ENCODE data around the gene SHC1. TPM values are rescaled to one million over a fixed set of nuclear protein-coding genes. Genes with fewer than 3 reads are reported as not detected.

Gene SHC1
- total RNA-seq, 1 donor from 2014 or later = 69.0 TPM

- Mint-ChIP-seq H3K36me3 (no peaks in the 10 kb centered on the region), H3K27me3 (ENCODE audit: insufficient read depth, low read depth) (peaks cover 2% of the 10 kb centered on the region), H3K9me3 (no peaks in the 10 kb centered on the region), H3K4me3 (no peak overlapping the region), H3K4me1 (peaks cover 20% of the 10 kb centered on the region), H3K27ac (no peak overlapping the region)
- no peak overlapping the region for H3K4me2 ChIP-seq
- H3K36me3 ChIP-seq = no peaks in the 10 kb centered on the region
- peaks cover 19% of the 10 kb centered on the region for H3F3A ChIP-seq (ENCODE audit: low read depth)
- no peaks in the 10 kb centered on the region for H3K27me3 ChIP-seq
- TF ChIP-seq EZH2 (IDR thresholded peaks at IDR 0.05) = no peak
- no peak for TF ChIP-seq CTCF (IDR thresholded peaks at IDR 0.05)
- TF ChIP-seq EZH2phosphoT487 (IDR thresholded peaks at IDR 0.05) = no peak
- peaks cover 32% of the 10 kb centered on the region for H3K79me2 ChIP-seq (ENCODE audit: low read depth)
- no peak overlapping the region for H3K4me3 ChIP-seq
- DNase-seq (ENCODE audit: low spot score) = no peak
- no peaks in the 10 kb centered on the region for H4K20me1 ChIP-seq (ENCODE audit: low read depth)
- no peak overlapping the region for H3K9ac ChIP-seq
- H3K27ac ChIP-seq = no peak overlapping the region
- no peak overlapping the region for H2AFZ ChIP-seq (replicated peaks)
- peaks cover 36% of the 10 kb centered on the region for H3K4me1 ChIP-seq
- H3K9me3 ChIP-seq (ENCODE audit: low read depth) = no peaks in the 10 kb centered on the region
Observed at GRCh38 chr1:155009742-155010141, 39.2 kb upstream of the SHC1 start.

GRCh38 chr1:155009221-155009711, 38.7 kb upstream of the SHC1 start:
- peaks cover 21% of the 10 kb centered on the region for H3F3A ChIP-seq (ENCODE audit: low read depth)
- no peak overlapping the region for H3K4me3 ChIP-seq
- H3K36me3 Mint-ChIP-seq = no peaks in the 10 kb centered on the region
- H3K9me3 ChIP-seq (ENCODE audit: low read depth) = no peaks in the 10 kb centered on the region
- H3K27ac Mint-ChIP-seq = no peak overlapping the region
- no peak overlapping the region for H3K9ac ChIP-seq
- peaks cover 25% of the 10 kb centered on the region for H3K4me1 Mint-ChIP-seq
- H3K4me2 ChIP-seq = peak overlapping the region; percentile 65
- H3K9me3 Mint-ChIP-seq = peaks cover 2% of the 10 kb centered on the region
- H3K27me3 ChIP-seq = no peaks in the 10 kb centered on the region
- H3K36me3 ChIP-seq = no peaks in the 10 kb centered on the region
- no peak for DNase-seq (ENCODE audit: low spot score)
- no peak overlapping the region for H2AFZ ChIP-seq (replicated peaks)
- H3K4me3 Mint-ChIP-seq = no peak overlapping the region
- peaks cover 40% of the 10 kb centered on the region for H3K4me1 ChIP-seq
- no peaks in the 10 kb centered on the region for H4K20me1 ChIP-seq (ENCODE audit: low read depth)
- TF ChIP-seq CTCF (IDR thresholded peaks at IDR 0.05) = no peak
- TF ChIP-seq EZH2 (IDR thresholded peaks at IDR 0.05) = no peak
- TF ChIP-seq EZH2phosphoT487 (IDR thresholded peaks at IDR 0.05) = no peak
- H3K27ac ChIP-seq = no peak overlapping the region
- H3K27me3 Mint-ChIP-seq (ENCODE audit: insufficient read depth, low read depth) = peaks cover 2% of the 10 kb centered on the region
- H3K79me2 ChIP-seq (ENCODE audit: low read depth) = peaks cover 37% of the 10 kb centered on the region

GRCh38 chr1:155008015-155008941, 37.7 kb upstream of the SHC1 start:
- peaks cover 32% of the 10 kb centered on the region for H3K4me1 Mint-ChIP-seq
- H3K36me3 ChIP-seq = no peaks in the 10 kb centered on the region
- H3K4me3 Mint-ChIP-seq = no peak overlapping the region
- no peak overlapping the region for H3K9ac ChIP-seq
- no peak overlapping the region for H3K27ac ChIP-seq
- peaks cover 45% of the 10 kb centered on the region for H3K79me2 ChIP-seq (ENCODE audit: low read depth)
- peaks cover 22% of the 10 kb centered on the region for H3F3A ChIP-seq (ENCODE audit: low read depth)
- H3K27ac Mint-ChIP-seq = no peak overlapping the region
- no peak for TF ChIP-seq EZH2phosphoT487 (IDR thresholded peaks at IDR 0.05)
- no peak for TF ChIP-seq CTCF (IDR thresholded peaks at IDR 0.05)
- no peak for TF ChIP-seq EZH2 (IDR thresholded peaks at IDR 0.05)
- H4K20me1 ChIP-seq (ENCODE audit: low read depth) = no peaks in the 10 kb centered on the region
- H3K4me2 ChIP-seq = peak overlapping the region; percentile 65
- peaks cover 2% of the 10 kb centered on the region for H3K27me3 Mint-ChIP-seq (ENCODE audit: insufficient read depth, low read depth)
- no peak overlapping the region for H3K4me3 ChIP-seq
- H3K9me3 Mint-ChIP-seq = peaks cover 2% of the 10 kb centered on the region
- peaks cover 47% of the 10 kb centered on the region for H3K4me1 ChIP-seq
- H3K36me3 Mint-ChIP-seq = no peaks in the 10 kb centered on the region
- H2AFZ ChIP-seq (replicated peaks) = no peak overlapping the region
- H3K9me3 ChIP-seq (ENCODE audit: low read depth) = no peaks in the 10 kb centered on the region
- DNase-seq (ENCODE audit: low spot score) = no peak
- no peaks in the 10 kb centered on the region for H3K27me3 ChIP-seq

All from neural progenitor cell (in vitro differentiated cells).